Bronchial epithelial cell (primary cell): ENCODE measurements around the gene POLR2I. TPM values are rescaled to one million over a fixed set of nuclear protein-coding genes. Genes with fewer than 3 reads are reported as not detected.

Source experiments
- DNase-seq: peaks from one replicate; pipeline ENCODE4 v3.0.0-alpha.2; 2010; ENCODE audit warnings: low read depth
- FAIRE-seq: peaks from 2 replicates; lab custom pipeline; 2011; peaks lifted over from hg19 to GRCh38; lab: Jason Lieb, UNC
- H3K27me3 ChIP-seq: 2 replicates; pipeline ENCODE4 v1.5.1; 2011; ENCODE audit warnings: low read length; ENCODE audit not compliant: control insufficient read depth, insufficient read depth
- H3K36me3 ChIP-seq: 2 replicates; pipeline ENCODE4 v1.5.1; 2011; ENCODE audit warnings: low read length; ENCODE audit not compliant: control insufficient read depth, insufficient read depth
- H3K4me3 ChIP-seq: 2 replicates; pipeline ENCODE4 v1.5.1; 2011; ENCODE audit warnings: mild to moderate bottlenecking, low read depth, low read length, control low read depth
- total RNA-seq: library from RNA; depleted of rRNA; stranded (reverse); fragments of >200 nt; gene quantifications from 2 replicates; pipeline ENCODE4 v1.2.1, GENCODE V29; 2014
- TF ChIP-seq, protein P1 (sequence below): IDR thresholded peaks from 2 replicates; pipeline ENCODE4 v1.5.1; 2011; ENCODE audit warnings: mild to moderate bottlenecking, moderate library complexity, low read length, control low read depth, inconsistent platforms; ENCODE audit not compliant: insufficient read depth, severe bottlenecking

The POLR2I gene
- total RNA-seq, 1 donor from 2014 or later = 68.2 TPM

DNA sequence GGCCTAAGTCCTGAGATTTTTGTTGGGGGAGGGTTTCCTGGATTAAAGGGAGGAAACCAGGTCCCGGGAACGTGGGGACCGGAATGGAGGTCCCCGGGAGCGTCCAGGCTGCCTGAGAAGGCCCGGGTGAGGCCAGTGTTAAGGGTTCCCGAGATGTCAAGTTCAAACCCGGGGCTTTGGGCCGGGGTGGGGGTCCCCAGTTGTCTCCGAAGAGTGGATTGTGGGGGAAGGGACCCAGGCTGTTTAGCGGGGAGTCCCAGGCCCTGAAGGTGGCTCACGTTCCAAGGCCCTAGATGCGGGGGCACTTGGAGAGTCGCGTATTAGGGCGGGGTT is 37.3 kb upstream of the POLR2I start:
- H3K36me3 ChIP-seq = peaks cover 19% of the 10 kb centered on the region
- FAIRE-seq (no peak), DNase-seq (no peak)
- H3K4me3 ChIP-seq = no peak overlapping the region
- TF ChIP-seq, protein P1, sequence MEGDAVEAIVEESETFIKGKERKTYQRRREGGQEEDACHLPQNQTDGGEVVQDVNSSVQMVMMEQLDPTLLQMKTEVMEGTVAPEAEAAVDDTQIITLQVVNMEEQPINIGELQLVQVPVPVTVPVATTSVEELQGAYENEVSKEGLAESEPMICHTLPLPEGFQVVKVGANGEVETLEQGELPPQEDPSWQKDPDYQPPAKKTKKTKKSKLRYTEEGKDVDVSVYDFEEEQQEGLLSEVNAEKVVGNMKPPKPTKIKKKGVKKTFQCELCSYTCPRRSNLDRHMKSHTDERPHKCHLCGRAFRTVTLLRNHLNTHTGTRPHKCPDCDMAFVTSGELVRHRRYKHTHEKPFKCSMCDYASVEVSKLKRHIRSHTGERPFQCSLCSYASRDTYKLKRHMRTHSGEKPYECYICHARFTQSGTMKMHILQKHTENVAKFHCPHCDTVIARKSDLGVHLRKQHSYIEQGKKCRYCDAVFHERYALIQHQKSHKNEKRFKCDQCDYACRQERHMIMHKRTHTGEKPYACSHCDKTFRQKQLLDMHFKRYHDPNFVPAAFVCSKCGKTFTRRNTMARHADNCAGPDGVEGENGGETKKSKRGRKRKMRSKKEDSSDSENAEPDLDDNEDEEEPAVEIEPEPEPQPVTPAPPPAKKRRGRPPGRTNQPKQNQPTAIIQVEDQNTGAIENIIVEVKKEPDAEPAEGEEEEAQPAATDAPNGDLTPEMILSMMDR = no peak
- H3K27me3 ChIP-seq = no peaks in the 10 kb centered on the region

DNA sequence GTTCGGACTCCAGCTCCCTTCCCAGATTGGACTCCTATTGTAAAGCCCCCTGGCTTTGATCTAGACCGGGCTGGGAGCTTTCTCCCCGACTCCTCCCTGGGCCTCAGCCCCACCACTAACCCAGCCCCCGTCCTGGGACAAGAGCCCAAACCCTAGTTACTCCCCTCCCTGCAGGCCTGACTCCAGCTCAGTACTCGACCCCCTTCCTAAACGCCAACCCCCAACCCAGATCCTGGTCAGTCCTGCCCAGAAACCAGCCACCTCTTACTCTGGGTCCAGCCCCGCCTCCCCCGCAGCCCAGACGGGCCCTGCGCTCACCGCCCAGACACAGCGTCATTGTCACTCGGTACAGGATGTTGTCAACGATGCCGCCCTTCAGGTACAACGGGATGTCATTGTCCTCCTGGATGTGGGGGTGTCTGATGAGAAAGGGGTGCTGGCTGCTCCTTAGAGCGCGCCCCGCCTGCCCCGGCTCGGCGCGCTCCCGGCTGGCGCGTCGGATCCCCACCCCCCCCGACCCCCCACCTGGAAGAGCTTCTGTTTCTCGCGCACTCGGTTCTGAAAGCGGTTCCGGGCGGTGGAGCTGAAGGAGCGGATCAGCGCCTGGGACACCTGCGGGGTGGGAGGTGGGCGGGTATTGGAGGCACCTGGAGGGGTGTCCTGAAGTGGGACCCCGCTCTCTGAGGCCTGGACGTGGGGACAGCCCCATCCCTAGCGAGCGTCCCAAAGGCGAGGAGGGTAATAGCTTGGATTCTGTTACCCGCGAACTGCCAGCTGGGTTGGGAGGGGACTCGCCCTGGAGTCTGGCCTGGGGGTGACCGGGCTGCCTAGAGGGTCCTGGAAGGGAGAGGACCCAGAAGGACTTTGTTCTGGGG is 36.7 kb upstream of the POLR2I start:
- FAIRE-seq (no peak), DNase-seq (no peak)
- no peak overlapping the region for H3K4me3 ChIP-seq
- no peaks in the 10 kb centered on the region for H3K27me3 ChIP-seq
- TF ChIP-seq, protein P1 = no peak
- peaks cover 23% of the 10 kb centered on the region for H3K36me3 ChIP-seq

- TF ChIP-seq, protein P1 = no peak
- DNase-seq = no peak
- FAIRE-seq = no peak
- no peaks in the 10 kb centered on the region for H3K27me3 ChIP-seq
- no peak overlapping the region for H3K4me3 ChIP-seq
- peaks cover 31% of the 10 kb centered on the region for H3K36me3 ChIP-seq
Observed at GRCh38 chr19:36150586-36150985, 35.9 kb upstream of the POLR2I start.

GRCh38 chr19:36149673-36150406 is 35.2 kb upstream of the POLR2I start:
- DNase-seq = peak; percentile 78
- Histone ChIP-seq H3K27me3 (no peaks in the 10 kb centered on the region), H3K36me3 (peaks cover 34% of the 10 kb centered on the region), H3K4me3 (no peak overlapping the region)
- FAIRE-seq = peak; percentile 93
- TF ChIP-seq, protein P1 = no peak

DNA sequence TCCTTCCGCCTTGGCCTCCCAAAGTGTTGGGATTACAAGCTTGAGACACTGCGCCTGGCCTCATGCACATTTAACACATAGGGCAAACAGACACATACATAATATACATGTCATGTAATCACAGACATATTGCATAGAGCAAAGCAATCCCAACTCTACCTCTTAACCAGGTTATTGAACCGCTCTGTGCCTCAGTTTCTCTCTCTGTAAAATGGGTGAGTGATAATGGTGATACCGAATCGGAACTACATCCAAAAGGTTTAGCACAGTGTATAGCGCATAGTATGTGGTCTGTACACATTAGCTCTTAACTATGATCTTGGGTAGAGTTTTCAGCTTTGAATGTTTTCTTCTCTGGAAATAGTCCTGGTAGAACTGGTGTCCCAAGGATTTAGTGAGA is 29.9 kb upstream of the POLR2I start:
- no peak for DNase-seq
- no peak overlapping the region for H3K4me3 ChIP-seq
- no peak for FAIRE-seq
- no peaks in the 10 kb centered on the region for H3K27me3 ChIP-seq
- TF ChIP-seq, protein P1 = no peak
- peaks cover 46% of the 10 kb centered on the region for H3K36me3 ChIP-seq
